Measurements from ENCODE around the gene RMND5A.
"Not testable (repeated sequence)": the region's sequence is repeated elsewhere in the genome, so short reads cannot be mapped to it uniquely, and the experiment has no call there.

- not testable (repeated sequence) for TF ChIP-seq POLR2AphosphoS5, CTCF, POLR2A, EP300 (IDR thresholded peaks at IDR 0.05)
Measured at GRCh38 chr2:86719263-86719636, 841 bp upstream of the RMND5A start.
